Liver (tissue), 9 donors: ENCODE measurements around the gene LRRFIP1. TPM values are rescaled to one million over a fixed set of nuclear protein-coding genes. Genes with fewer than 3 reads are reported as not detected.

Source experiments
- DNase-seq: peaks from one replicate; pipeline ENCODE4 v3.0.0-alpha.2; 2017; ENCODE audit warnings: low spot score
- H3K27ac ChIP-seq, 2 donors: one replicate each; pipeline ENCODE4 v1.7.0; 2013; ENCODE audit warnings: inconsistent platforms in 2 of 2, low read length in 2 of 2, control low read depth in 1 of 2, low read depth in 1 of 2, mild to moderate bottlenecking in 1 of 2
- H3K27me3 ChIP-seq, 4 donors: one replicate each; pipeline versions ENCODE4 v1.6.1 to v1.7.0; 2013; ENCODE audit warnings: low read length in 3 of 4, inconsistent platforms in 1 of 4, mild to moderate bottlenecking in 1 of 4, moderate library complexity in 1 of 4; ENCODE audit not compliant: control insufficient read depth in 4 of 4, insufficient read depth in 4 of 4
- H3K36me3 ChIP-seq, 4 donors: one replicate each; pipeline versions ENCODE4 v1.6.1 to v1.7.0; 2013; ENCODE audit warnings: low read length in 3 of 4, mild to moderate bottlenecking in 3 of 4, low read depth in 1 of 4, moderate library complexity in 1 of 4; ENCODE audit not compliant: control insufficient read depth in 4 of 4, insufficient read depth in 3 of 4
- H3K4me1 ChIP-seq, 4 donors: one replicate each; pipeline versions ENCODE4 v1.6.1 to v1.7.0; 2013; ENCODE audit warnings: low read length in 3 of 4, mild to moderate bottlenecking in 3 of 4, moderate library complexity in 1 of 4; ENCODE audit not compliant: control insufficient read depth in 4 of 4, insufficient read depth in 4 of 4
- H3K4me3 ChIP-seq, 3 donors: one replicate each; pipeline versions ENCODE4 v1.6.1 to v1.7.0; 2013; ENCODE audit warnings: low read length in 3 of 3, control low read depth in 1 of 3, low read depth in 1 of 3, mild to moderate bottlenecking in 1 of 3
- H3K9ac ChIP-seq, 2 donors: one replicate each; pipeline ENCODE4 v1.7.0; 2013; ENCODE audit warnings: low read length in 2 of 2, mild to moderate bottlenecking in 2 of 2, moderate library complexity in 2 of 2, control low read depth in 1 of 2, low read depth in 1 of 2
- H3K9me3 ChIP-seq, 4 donors: one replicate each; pipeline versions ENCODE4 v1.6.1 to v1.7.0; 2013; ENCODE audit warnings: low read length in 3 of 4; ENCODE audit not compliant: control insufficient read depth in 4 of 4
- CTCF ChIP-seq: fragments of 150-350 bp; IDR thresholded peaks from 2 replicates; pipeline ENCODE4 v1.5.1; 2017; ENCODE audit warnings: improper control_type of control experiment, low read depth, low read length; ENCODE audit not compliant: missing input control
- EGR1 ChIP-seq, 2 donors: IDR thresholded peaks; 2 replicates each; pipeline ENCODE4 v1.6.1; 2016 to 2018; ENCODE audit warnings: antibody characterized with exemption in 2 of 2, low read depth in 2 of 2
- FOXA1 ChIP-seq: IDR thresholded peaks from 2 replicates; pipeline ENCODE4 v1.6.1; 2016; ENCODE audit warnings: antibody characterized with exemption
- FOXA2 ChIP-seq: IDR thresholded peaks from 2 replicates; pipeline ENCODE4 v1.6.1; 2016; ENCODE audit warnings: antibody characterized with exemption
- GABPA ChIP-seq, 2 donors: IDR thresholded peaks in 1 of 2; conservative IDR thresholded peaks in 1 of 2; 2 replicates each; pipeline ENCODE4 v1.6.1; 2016; ENCODE audit warnings: antibody characterized with exemption in 2 of 2, mild to moderate bottlenecking in 1 of 2, moderate library complexity in 1 of 2
- HNF4A ChIP-seq, 2 donors: conservative IDR thresholded peaks; 2 replicates each; pipeline ENCODE4 v1.6.1; 2016; ENCODE audit warnings: antibody characterized with exemption in 2 of 2, mild to moderate bottlenecking in 2 of 2
- HNF4G ChIP-seq: IDR thresholded peaks from 2 replicates; pipeline ENCODE4 v1.6.1; 2016; ENCODE audit warnings: antibody characterized with exemption
- JUND ChIP-seq, 2 donors: IDR thresholded peaks; 2 replicates each; pipeline ENCODE4 v1.6.1; 2016; ENCODE audit warnings: antibody characterized with exemption in 2 of 2
- MAX ChIP-seq: IDR thresholded peaks from 2 replicates; pipeline ENCODE4 v1.6.1; 2016; ENCODE audit warnings: antibody characterized with exemption
- NR2F2 ChIP-seq: IDR thresholded peaks from 2 replicates; pipeline ENCODE4 v1.6.1; 2016; ENCODE audit warnings: antibody characterized with exemption
- RAD21 ChIP-seq, 2 donors: IDR thresholded peaks; 2 replicates each; pipeline ENCODE4 v1.6.1; 2016; ENCODE audit warnings: antibody characterized with exemption in 2 of 2, mild to moderate bottlenecking in 2 of 2
- RXRA ChIP-seq, 2 donors: IDR thresholded peaks; 2 replicates each; pipeline ENCODE4 v1.6.1; 2017 to 2018; ENCODE audit warnings: antibody characterized with exemption in 2 of 2, mild to moderate bottlenecking in 1 of 2
- SP1 ChIP-seq: IDR thresholded peaks from 2 replicates; pipeline ENCODE4 v1.6.1; 2018; ENCODE audit warnings: antibody characterized with exemption, mild to moderate bottlenecking
- TAF1 ChIP-seq: conservative IDR thresholded peaks from 2 replicates; pipeline ENCODE4 v1.6.1; 2016; ENCODE audit warnings: antibody characterized with exemption, mild to moderate bottlenecking
- YY1 ChIP-seq: IDR thresholded peaks from 2 replicates; pipeline ENCODE4 v1.6.1; 2016; ENCODE audit warnings: antibody characterized with exemption, mild to moderate bottlenecking
- ZBTB33 ChIP-seq: IDR thresholded peaks from 2 replicates; pipeline ENCODE4 v1.6.1; 2016; ENCODE audit warnings: antibody characterized with exemption
- whole genome bisulfite sequencing: extraction: QIAGEN DNeasy Blood & Tissue Kit; methylation state at CpG from one replicate; pipeline ENCODE4 v1.1.7; 2013; 5-methylcytosine and 5-hydroxymethylcytosine counted together
- polyA plus RNA-seq, 2 donors: library from polyadenylated mRNA; stranded (reverse) in 1 of 2; unstranded in 1 of 2; fragments of 200-250 nt in 1 of 2; fragments of >200 nt in 1 of 2; fragmentation: Nextera tagmentation in 1 of 2; extraction: Ambion mirVana in 1 of 2; gene quantifications; one replicate each; pipeline versions ENCODE4 v1.2.1 to v1.2.3, GENCODE V29; 2013 to 2015
- total RNA-seq, 2 donors: library from RNA; depleted of rRNA; stranded (reverse); fragments of >200 nt; gene quantifications; one replicate each; pipeline ENCODE4 v1.2.3, GENCODE V29; 2014
- TF ChIP-seq, protein P1 (sequence below): IDR thresholded peaks from 2 replicates; pipeline ENCODE4 v1.6.1; 2016; ENCODE audit warnings: antibody characterized with exemption, mild to moderate bottlenecking
- TF ChIP-seq, protein P2 (sequence below): IDR thresholded peaks from 2 replicates; pipeline ENCODE4 v1.6.1; 2016; ENCODE audit warnings: antibody characterized with exemption
- donor health status: healthy.
- donor health status: healthy.
- donor health status: healthy.
- donor health status: healthy.
- donor health status: healthy.

The LRRFIP1 gene
- total and polyA plus RNA-seq, 4 donors = 13.3 to 56.1 (median 39.1) TPM

DNA sequence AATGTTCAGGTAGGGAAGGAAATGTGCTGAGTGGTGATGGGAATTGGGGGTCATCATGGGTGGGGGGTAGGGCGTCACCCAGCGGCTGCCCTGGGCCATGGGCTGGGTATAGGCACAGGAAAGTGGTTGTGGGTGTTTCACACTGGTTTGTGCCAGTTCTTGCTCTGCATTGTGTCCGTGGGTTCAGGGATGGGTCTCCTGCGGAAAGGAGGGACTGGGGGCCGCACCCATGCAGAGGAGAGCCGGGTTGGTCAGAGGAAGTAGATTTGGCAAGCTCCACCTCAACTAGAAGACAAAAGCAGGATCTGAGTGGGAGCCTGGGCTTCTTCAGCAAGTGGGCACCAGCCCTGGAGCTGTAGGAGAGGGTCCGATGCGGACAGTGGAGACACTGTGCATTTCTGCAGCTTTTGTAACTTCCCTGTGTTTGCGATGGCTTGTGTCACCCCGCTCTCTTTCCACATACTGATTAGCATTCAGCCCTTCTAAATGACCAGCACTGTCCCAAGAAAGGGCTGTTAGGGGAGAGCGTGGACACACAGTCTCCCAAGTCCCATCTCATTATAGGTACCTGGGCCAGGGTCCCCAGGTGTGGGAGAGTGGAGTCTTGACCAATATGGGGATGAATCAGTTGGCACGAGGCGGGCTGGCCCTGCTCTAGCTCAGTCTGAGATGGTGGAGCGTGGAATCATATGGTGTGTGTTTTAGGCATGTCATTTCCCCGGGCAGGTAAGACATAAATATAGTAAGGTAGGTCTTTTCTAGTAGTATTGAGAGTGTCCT lies 67.2 kb downstream of the LRRFIP1 start:
- no peak overlapping the region for H3K4me3 ChIP-seq
- peaks cover 4 to 36% (median 17%) of the 10 kb centered on the region in 4 donors for H3K4me1 ChIP-seq

More for the DNA sequence above, 67.2 kb downstream of the LRRFIP1 start:
- 74% methylated on average over 15 of the region's 15 CpGs for WGBS
- Histone ChIP-seq H3K9ac (no peak overlapping the region), H3K27ac (peak overlapping the region; percentile 52 to 61), H3K36me3 (no peaks in the 10 kb centered on the region), H3K27me3 (no peaks in the 10 kb centered on the region), H3K9me3 (no peaks in the 10 kb centered on the region)
- TF ChIP-seq HNF4G = no peak
- TF ChIP-seq, protein P1, sequence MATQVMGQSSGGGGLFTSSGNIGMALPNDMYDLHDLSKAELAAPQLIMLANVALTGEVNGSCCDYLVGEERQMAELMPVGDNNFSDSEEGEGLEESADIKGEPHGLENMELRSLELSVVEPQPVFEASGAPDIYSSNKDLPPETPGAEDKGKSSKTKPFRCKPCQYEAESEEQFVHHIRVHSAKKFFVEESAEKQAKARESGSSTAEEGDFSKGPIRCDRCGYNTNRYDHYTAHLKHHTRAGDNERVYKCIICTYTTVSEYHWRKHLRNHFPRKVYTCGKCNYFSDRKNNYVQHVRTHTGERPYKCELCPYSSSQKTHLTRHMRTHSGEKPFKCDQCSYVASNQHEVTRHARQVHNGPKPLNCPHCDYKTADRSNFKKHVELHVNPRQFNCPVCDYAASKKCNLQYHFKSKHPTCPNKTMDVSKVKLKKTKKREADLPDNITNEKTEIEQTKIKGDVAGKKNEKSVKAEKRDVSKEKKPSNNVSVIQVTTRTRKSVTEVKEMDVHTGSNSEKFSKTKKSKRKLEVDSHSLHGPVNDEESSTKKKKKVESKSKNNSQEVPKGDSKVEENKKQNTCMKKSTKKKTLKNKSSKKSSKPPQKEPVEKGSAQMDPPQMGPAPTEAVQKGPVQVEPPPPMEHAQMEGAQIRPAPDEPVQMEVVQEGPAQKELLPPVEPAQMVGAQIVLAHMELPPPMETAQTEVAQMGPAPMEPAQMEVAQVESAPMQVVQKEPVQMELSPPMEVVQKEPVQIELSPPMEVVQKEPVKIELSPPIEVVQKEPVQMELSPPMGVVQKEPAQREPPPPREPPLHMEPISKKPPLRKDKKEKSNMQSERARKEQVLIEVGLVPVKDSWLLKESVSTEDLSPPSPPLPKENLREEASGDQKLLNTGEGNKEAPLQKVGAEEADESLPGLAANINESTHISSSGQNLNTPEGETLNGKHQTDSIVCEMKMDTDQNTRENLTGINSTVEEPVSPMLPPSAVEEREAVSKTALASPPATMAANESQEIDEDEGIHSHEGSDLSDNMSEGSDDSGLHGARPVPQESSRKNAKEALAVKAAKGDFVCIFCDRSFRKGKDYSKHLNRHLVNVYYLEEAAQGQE = no peak
- no peak for TF ChIP-seq RXRA (IDR thresholded peaks at IDR 0.05)
- no peak for TF ChIP-seq GABPA (IDR thresholded peaks at IDR 0.05 in 1 of 2, conservative IDR thresholded peaks at IDR 0.05 in 1 of 2)
- no peak for TF ChIP-seq EGR1 (IDR thresholded peaks at IDR 0.05; ENCODE audit: low read depth in 2 of 2)
- no peak for TF ChIP-seq MAX
- TF ChIP-seq NR2F2 = no peak
- no peak for TF ChIP-seq TAF1
- no peak for TF ChIP-seq SP1
- no peak for TF ChIP-seq RAD21 (IDR thresholded peaks at IDR 0.05)
- no peak for TF ChIP-seq JUND (IDR thresholded peaks at IDR 0.05)
- TF ChIP-seq FOXA2 = no peak
- no peak for TF ChIP-seq YY1
- no peak for TF ChIP-seq HNF4A (conservative IDR thresholded peaks at IDR 0.05)
- no peak for TF ChIP-seq FOXA1
- no peak for TF ChIP-seq ZBTB33
- no peak for TF ChIP-seq CTCF
- TF ChIP-seq, protein P2, sequence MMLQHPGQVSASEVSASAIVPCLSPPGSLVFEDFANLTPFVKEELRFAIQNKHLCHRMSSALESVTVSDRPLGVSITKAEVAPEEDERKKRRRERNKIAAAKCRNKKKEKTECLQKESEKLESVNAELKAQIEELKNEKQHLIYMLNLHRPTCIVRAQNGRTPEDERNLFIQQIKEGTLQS = no peak
- DNase-seq = no peak
